GM12873 (cell line): ENCODE measurements around the gene C1orf56.

Experiments
- CTCF ChIP-seq: IDR thresholded peaks from 2 replicates; pipeline ENCODE4 v1.5.1; 2012; ENCODE audit warnings: low read depth, mild to moderate bottlenecking, moderate library complexity, low read length, control low read depth; ENCODE audit not compliant: insufficient read depth; ENCODE audit errors: missing control alignments

C1orf56 gene

GRCh38 chr1:151026460-151026859 lies 21.1 kb upstream of the C1orf56 start:
- TF ChIP-seq CTCF, result no peak

- no peak for TF ChIP-seq CTCF
Measured at GRCh38 chr1:151032164-151032563, 15.4 kb upstream of the C1orf56 start.

DNA sequence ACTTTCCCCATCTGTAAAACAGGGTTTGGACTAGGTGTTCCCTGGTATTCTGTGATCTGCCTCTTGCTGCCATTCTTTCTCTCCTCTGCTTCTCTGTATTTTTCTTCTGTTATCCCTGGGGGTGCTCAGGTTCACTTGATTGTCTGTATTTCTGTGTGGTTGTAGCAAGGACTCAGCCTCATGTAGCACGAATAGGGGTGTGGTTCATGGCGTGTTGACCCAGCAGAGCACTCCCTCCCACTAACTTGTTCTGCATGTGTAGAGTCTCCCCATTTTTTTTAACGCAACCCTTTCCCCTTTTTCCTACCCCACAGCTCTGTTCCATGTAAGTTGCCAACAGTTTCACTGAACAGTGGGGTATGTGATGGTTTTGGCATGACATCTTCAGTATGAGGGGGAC lies 12.4 kb upstream of the C1orf56 start:
- TF ChIP-seq CTCF, result no peak

- TF ChIP-seq CTCF, result no peak
Measured at GRCh38 chr1:151036356-151036755, 11.2 kb upstream of the C1orf56 start, which contains the start of gene BNIPL. TSS of gene BNIPL (plus strand) at chr1:151036586. CDS start at chr1:151036726, 140 bp downstream.

DNA sequence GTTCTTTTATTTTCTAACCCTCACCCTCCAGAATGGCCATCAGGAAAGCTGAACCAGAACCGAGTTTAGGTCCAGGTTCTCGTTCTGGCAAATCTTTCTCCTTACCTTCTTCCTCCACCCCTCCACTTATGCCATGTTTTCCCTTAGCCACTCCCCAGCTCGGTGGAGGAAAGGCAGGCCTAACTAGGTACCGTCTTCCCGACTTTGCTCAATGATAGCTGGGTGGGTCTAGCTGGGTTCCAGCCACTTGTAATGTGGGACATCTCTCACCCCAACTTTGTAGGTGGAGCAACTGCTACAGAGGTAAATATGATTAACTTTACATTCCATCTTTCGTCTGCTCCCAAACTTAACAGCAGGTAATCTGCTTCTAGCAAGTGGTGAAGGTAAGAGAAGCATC lies 10.5 kb upstream of the C1orf56 start:
- no peak for TF ChIP-seq CTCF

DNA sequence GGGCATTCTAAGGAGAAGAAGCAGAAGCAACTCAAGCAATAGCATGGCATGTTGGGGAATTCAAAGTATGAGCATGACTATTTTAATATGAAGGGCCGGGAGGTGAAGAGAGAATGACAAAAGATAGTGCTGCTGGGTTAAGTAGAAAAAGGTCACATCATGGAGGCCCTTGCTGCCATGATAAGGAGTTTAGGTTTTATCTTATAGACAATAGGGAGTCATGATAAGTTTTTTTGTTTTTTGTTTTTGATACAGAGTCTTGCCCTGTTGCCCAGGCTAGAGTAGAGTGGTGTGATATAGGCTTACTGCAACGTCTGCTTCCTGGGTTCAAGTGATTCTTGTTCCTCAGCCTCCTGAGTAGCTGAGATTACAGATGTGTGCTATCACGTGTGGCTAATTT lies 8.0 kb upstream of the C1orf56 start:
- no peak for TF ChIP-seq CTCF

DNA sequence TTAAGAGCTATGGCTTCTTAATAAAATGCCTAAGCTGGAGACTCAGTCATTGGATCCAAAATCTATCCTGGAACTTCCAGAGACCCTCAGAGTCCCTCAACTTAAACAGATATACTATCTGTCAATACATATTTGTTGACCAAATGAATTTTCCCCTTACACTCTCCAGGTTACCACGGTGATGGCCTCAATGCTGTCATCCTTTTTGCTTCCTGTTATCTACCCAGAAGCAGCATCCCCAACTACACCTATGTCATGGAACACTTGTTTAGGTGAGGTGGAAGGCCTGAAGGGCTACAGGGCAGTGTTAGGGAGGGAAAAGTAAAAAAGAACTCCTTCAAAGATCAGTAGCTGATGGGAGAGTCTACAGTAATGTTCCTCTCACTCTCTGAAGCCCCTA lies 4.4 kb upstream of the C1orf56 start:
- TF ChIP-seq CTCF, result no peak
